GM19438 (cell line): ENCODE results near the gene ACKR3.

Experiments
- ATAC-seq: cut with Tn5 transposase; IDR thresholded peaks from one replicate; pipeline ENCODE4 v1.9.1; 2021; ENCODE audit warnings: low read depth; ENCODE audit not compliant: unreplicated experiment

The ACKR3 gene

GRCh38 chr2:236548179-236548921, 21.3 kb upstream of the ACKR3 start:
- no peak for ATAC-seq

DNA sequence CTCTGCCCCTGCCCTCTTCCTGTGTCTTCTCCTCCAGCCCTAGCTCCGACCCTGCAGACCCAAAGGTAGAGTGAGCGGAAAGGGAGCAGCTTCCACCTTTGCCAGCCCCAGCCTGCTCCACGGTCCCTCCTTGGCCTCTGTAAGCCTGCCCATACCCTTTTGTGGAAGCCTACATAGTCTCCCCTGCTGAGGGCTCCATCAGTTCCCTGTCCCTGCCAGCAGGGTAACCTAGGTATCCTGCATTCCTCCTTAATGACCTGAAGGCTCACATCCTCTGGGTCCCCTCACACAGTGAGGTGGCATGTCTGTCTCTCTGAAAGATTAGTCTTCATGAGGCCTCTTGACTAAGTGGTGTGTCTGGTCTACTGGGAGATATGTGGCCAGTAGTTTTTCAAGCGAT, 20.5 kb upstream of the ACKR3 start:
- no peak for ATAC-seq

DNA sequence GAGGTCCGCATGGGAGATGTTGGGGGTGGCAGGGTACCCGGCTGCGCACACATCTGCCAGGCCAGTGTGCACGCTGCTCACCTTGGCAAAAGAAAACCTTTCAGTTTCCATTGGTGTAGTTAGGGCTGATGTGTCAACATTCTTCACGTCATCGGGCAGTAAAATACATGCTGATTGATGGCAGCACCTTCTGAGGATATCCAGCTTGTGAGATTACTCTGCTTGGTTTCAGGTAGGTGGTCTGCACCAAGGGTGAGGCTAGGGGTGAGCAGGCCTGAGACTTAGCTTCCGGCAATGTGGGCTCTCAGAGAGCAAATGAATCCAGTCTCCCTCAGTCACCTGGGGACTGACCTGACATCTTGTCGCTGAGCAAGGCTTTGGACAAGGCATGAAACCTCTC, 19.3 kb upstream of the ACKR3 start:
- ATAC-seq = no peak

DNA sequence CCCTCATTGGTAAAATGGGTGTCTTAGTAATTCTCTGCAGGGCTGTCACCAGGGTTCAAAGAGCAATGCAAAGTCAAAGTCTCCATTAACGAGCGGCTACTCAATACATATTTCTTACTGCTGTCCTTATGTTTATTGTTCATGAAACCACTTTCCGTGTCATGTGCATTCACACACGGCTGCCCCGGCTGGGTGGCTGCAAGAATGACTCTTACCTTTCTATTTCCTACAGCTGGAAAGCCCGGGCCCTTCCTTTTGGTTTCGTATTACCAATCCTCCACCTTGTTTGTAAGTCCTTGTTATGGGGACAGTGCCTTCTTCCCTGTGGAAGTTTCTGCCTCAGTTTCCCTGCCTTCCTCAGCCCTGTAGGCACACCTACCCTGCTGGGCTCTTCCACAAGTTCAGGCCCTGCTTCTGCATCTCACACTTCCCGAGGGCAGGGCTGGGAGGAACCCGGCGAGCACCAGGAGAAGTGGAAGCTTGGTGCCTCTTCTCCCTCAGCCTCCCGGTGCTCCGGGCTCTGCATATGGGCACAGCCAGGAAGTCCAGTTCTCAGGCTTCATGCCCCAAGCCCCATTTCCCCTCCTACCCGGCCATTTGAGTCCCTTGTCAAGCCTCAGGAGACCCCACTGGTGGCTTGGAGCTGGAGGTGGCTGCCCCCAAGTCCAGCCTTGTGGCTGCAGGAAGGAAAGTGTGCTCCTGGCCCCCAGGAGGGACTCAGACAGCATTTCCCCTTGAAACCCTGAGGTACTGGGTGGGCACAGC, 18.7 kb upstream of the ACKR3 start:
- peak; percentile 46 for ATAC-seq

- no peak for ATAC-seq
These were observed 18.0 kb upstream of the ACKR3 start for GRCh38 chr2:236551471-236552211.

- ATAC-seq = no peak
These were observed 17.4 kb upstream of the ACKR3 start for GRCh38 chr2:236552212-236552542.

DNA sequence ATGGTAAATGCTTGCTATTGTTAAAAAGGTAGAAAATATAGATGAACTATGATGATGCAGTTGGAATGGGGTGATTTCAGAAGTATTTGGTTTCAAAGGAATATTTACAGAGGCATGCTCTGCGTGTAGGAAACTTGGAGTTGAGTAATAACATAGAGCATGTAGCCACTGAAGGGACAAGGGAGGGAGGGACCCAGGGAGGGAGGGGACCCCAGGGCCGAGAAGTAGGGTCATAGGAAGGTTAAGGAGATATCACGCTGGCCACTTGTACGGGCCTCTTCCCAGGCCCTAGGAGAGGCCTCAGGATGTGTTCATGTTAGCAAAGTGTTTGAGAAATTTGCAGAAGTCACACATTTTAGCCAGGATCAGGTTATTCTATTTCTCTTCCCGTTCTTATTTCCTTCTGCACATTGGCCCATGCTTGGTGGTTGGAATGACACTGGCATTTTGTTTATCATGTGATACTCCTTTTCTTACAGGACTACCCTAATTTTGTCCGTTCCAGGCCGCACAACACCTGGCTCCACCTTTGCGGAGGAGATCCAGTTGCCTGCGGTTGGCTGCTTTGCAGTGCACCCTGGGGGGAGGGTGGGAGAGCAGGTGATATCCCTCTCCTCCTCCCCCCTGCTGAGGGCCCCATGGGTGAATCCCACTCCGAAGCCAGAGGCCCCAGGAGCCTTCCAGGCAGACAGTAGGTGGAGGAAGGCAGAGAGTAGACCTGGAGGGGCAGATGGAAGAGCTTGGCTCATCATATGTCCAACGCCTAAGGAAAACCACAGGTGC, 16.9 kb upstream of the ACKR3 start:
- no peak for ATAC-seq

DNA sequence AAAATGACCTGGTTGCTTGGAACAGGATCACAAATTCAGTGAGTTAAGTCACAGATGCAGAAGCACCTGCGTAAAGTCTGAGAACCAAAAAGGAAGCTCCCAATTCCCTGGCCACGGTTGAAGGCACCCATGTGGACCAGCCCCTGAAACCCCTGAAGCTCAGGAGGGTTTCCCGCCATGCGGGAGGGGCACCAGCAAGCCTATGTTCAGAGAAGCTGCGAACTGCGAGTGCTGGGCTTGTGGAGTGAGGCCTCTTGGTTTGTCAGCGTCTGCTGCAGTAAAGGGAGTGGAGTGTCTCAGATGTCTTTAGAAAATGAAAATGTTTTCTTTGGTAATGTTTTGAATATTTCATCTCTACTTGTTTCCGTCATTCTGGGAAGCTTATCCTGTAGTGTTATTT, 16.1 kb upstream of the ACKR3 start:
- no peak for ATAC-seq

- no peak for ATAC-seq
These were observed 14.9 kb upstream of the ACKR3 start for GRCh38 chr2:236554629-236555282.

- ATAC-seq = no peak
These were observed 14.1 kb upstream of the ACKR3 start for GRCh38 chr2:236555481-236555880.

DNA sequence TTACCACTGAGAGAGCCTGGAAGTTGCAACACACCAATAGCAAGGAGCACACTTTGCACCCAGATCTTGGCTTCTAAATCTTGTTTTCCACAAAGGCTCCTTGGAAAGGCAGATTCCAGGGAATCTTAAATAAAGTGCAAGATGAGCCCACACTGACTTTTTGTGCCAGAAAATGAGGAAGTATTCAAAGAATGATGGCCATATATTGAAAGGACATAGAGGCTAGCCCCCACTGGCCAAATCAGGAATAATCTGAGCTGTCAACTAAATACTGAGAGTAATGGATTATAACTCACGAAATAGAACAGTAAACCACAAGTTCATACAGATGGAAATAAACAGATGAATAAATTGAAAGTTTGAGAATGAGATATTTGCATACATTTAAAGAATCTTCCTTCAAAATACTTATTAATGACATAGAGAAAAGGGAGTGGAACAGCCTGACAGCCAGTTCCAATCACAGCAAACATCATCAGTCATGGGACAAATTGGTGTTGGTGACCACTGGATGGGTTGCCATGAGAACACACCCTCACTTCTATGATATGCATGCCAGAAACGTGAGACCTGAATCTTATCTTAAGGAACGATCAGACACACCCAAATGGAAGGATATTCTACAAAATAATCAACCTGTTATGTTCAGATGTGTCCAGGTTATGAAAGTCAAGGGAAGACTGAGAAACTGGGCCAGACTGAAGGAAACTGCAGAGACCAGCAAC, 12.2 kb upstream of the ACKR3 start:
- no peak for ATAC-seq

- ATAC-seq = no peak
These were observed 11.6 kb upstream of the ACKR3 start for GRCh38 chr2:236558036-236558435.

DNA sequence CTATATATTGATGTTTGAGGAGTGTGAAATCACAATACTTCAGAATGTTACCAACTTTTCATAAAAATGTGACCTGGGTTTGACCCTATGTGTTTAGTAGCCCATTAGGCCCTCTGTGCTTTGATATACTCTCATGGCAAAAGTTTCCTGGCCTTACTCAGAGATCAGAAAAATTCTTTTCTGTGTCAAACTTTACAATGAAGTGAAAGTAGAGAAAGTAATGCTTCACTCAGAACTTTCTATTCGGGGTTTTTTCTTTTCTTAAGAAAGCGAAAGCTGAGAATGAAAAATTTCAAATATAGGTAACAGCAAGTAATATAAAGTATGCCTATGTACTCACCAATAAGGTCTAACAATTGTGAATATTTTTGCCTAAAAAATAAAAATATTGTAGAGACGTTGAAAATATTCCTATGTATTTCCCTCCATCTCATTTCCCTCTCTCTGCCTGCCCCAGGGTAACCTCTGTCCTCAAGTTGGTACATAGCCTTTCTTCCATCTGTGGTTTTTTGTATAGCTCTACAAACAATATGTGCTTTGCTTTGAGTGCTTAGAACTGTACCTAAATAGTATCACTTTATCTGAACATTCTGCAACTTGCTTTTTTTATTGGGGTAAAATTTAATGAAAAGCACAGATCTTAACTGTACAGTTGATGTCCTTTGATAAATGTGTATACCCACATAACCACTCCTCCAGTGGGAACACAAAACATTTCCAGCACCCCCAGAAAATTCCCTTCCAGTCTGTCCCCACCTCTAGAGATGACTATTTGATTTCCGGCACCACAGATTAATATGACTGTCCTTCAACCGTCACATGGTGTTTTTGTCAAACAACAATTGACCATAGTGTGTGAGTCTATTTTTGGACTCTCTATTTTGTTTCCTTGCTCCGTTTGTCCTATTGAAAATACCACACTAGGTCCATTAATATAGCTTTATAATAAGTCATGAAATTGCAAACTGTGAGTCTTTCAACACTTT, 10.3 kb upstream of the ACKR3 start:
- no peak for ATAC-seq

- no peak for ATAC-seq
These were observed 7.8 kb upstream of the ACKR3 start for GRCh38 chr2:236561874-236562273.

- no peak for ATAC-seq
These were observed 7.2 kb upstream of the ACKR3 start for GRCh38 chr2:236562434-236562833.

GRCh38 chr2:236563953-236564352, 5.7 kb upstream of the ACKR3 start:
- no peak for ATAC-seq

DNA sequence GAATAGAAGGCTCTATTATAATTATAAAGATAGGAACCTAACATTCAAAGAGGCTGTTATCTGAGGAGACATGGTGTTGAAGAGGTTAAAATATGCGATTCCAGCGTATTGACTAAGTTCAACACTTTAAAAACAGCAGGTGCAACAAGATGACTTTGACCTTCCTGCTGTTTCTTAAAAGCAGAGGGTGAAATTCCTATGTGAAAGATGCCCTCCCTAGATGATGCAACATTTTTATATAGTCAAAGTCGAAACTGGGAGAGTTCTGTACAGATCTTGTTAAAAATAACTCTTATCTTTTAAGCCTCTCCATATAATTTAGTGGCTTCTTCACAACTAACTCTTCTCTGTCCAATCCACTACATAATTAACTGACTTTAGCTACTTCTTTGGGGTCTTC, 4.4 kb upstream of the ACKR3 start:
- ATAC-seq = no peak

- no peak for ATAC-seq
These were observed 3.7 kb upstream of the ACKR3 start for GRCh38 chr2:236565879-236566402.
